Esophagus squamous epithelium (tissue), 5 donors: Measurements from ENCODE around the gene APEX2. TPM values are rescaled to one million over a fixed set of nuclear protein-coding genes. Genes with fewer than 3 reads are reported as not detected.

ENCODE experiments used
- DNase-seq: peaks from one replicate; lab custom pipeline; 2025; lab: John Stamatoyannopoulos, UW
- H3K27ac ChIP-seq, 4 donors: fragments of 200-600 bp; sonication (generic); one replicate each; pipeline ENCODE4 v1.5.1; 2016 to 2019; ENCODE audit warnings: mild to moderate bottlenecking in 1 of 4
- H3K27me3 ChIP-seq, 4 donors: fragments of 200-600 bp; sonication (generic); 1 replicate in 3 of 4; 2 replicates in 1 of 4; pipeline versions ENCODE4 v1.5.1 to v1.6.0; 2017 to 2021; ENCODE audit warnings: antibody characterized with exemption in 1 of 4
- H3K36me3 ChIP-seq, 3 donors: fragments of 200-600 bp; sonication (generic); one replicate each; pipeline ENCODE4 v1.5.1; 2016 to 2019
- H3K4me1 ChIP-seq, 3 donors: fragments of 200-600 bp; sonication (generic); one replicate each; pipeline ENCODE4 v1.5.1; 2017 to 2019
- H3K4me3 ChIP-seq, 4 donors: fragments of 200-600 bp; sonication (generic); 1 replicate in 3 of 4; 2 replicates in 1 of 4; pipeline ENCODE4 v1.5.1; 2016 to 2019; ENCODE audit warnings: mild to moderate bottlenecking in 2 of 4, moderate library complexity in 1 of 4
- H3K9me3 ChIP-seq, 3 donors: fragments of 200-600 bp; sonication (generic); one replicate each; pipeline ENCODE4 v1.5.1; 2016 to 2019
- CTCF ChIP-seq, 6 experiments: fragments of 450-650 bp in 4 of 6; fragments of 200-600 bp in 2 of 6; sonication (generic) in 2 of 6; IDR thresholded peaks; one replicate each; pipeline ENCODE4 v1.5.1; 2016 to 2019; ENCODE audit warnings: antibody characterized with exemption in 6 of 6, mild to moderate bottlenecking in 4 of 6, moderate library complexity in 4 of 6
- POLR2A ChIP-seq, 4 donors: fragments of 450-650 bp; IDR thresholded peaks; one replicate each; pipeline ENCODE4 v1.6.1; 2017; ENCODE audit warnings: antibody characterized with exemption in 4 of 4, mild to moderate bottlenecking in 4 of 4, moderate library complexity in 3 of 4
- WGBS, 2 donors: methylation state at CpG; one replicate each; pipeline ENCODE4 v1.1.5; 2018; 5-methylcytosine and 5-hydroxymethylcytosine counted together
- intact Hi-C: fragments of 100-400 bp; cut with DNase I; formaldehyde crosslinking; loops from one replicate; pipeline ENCODE4 v1.15.0; 2022
- total RNA-seq, 4 donors: library from RNA; depleted of rRNA; stranded (reverse); fragments of >200 nt; gene quantifications; one replicate each; pipeline ENCODE4 v1.1.0, GENCODE V29; 2016
- donor health status: DM: yes; HTN: yes; CAD: no.

The APEX2 gene
- total RNA-seq, 4 donors from 2014 or later = 11.4 to 16.7 (median 13.5) TPM

GRCh38 chrX:55056820-55057674, 56.9 kb downstream of the APEX2 start:
- intact Hi-C loops = loop anchor here (10.0 kb wide), 1 partner anchor 162 kb away; no protein-coding TSS in a partner anchor
- no peaks in the 10 kb centered on the region for H3K36me3 ChIP-seq
- no peak overlapping the region for H3K27ac ChIP-seq
- WGBS, 2 donors = 18 to 33% methylated on average over 3 to 7 of the region's 7 CpGs
- TF ChIP-seq POLR2A (IDR thresholded peaks at IDR 0.05) (no peak), CTCF (IDR thresholded peaks at IDR 0.05) (no peak)
- DNase-seq = no peak
- no peaks in the 10 kb centered on the region for H3K9me3 ChIP-seq
- H3K27me3 ChIP-seq = no peaks in the 10 kb centered on the region
- peak overlapping the region in 2 of 4 donors; percentile 6 to 14 for H3K4me3 ChIP-seq
- H3K4me1 ChIP-seq = no peaks in the 10 kb centered on the region

GRCh38 chrX:55057675-55058249, 57.6 kb downstream of the APEX2 start:
- Histone ChIP-seq H3K27me3 (no peaks in the 10 kb centered on the region), H3K36me3 (no peaks in the 10 kb centered on the region), H3K4me1 (no peaks in the 10 kb centered on the region), H3K9me3 (no peaks in the 10 kb centered on the region), H3K27ac (no peak overlapping the region), H3K4me3 (peak overlapping the region in 2 of 4 donors; percentile 6 to 14)
- DNase-seq = no peak
- TF ChIP-seq CTCF (IDR thresholded peaks at IDR 0.05) (peak; percentile 43 to 76 (median 62)), POLR2A (IDR thresholded peaks at IDR 0.05) (no peak)
- intact Hi-C loops = loop anchor here (10.0 kb wide), 1 partner anchor 163 kb away; no protein-coding TSS in a partner anchor
- 18 to 26% methylated on average over 5 of the region's 5 CpGs for WGBS, 2 donors

Other genes starting within 250 kb of the APEX2 start
- gene ITIH6, start 202.1 kb upstream of the APEX2 start, total RNA-seq = not detected
- gene MAGED2, start 192.6 kb upstream of the APEX2 start, total RNA-seq = 10 to 100 TPM; 36.3 to 88.3 (median 65.8) TPM
- gene TRO, start 79.5 kb upstream of the APEX2 start, total RNA-seq = 10 to 100 TPM in 1 of 4 donors, 1 to 10 TPM in 2, under 1 TPM in 1; 0.70 to 44.4 (median 6.1) TPM
- not detected for gene PFKFB1, start 6.2 kb upstream of the APEX2 start, total RNA-seq
- not detected for gene ALAS2, start 30.6 kb downstream of the APEX2 start, total RNA-seq
- gene PAGE2B, start 74.7 kb downstream of the APEX2 start, total RNA-seq = not detected
- not detected for gene PAGE2, start 88.7 kb downstream of the APEX2 start, total RNA-seq
- not detected for gene PAGE5, start 220.0 kb downstream of the APEX2 start, total RNA-seq